DOHH2 (cell line): ENCODE data around the gene GOLIM4.
"Not testable (repeated sequence)": the region's sequence is repeated elsewhere in the genome, so short reads cannot be mapped to it uniquely, and the experiment has no call there.

Experiments used
- H3F3A ChIP-seq: fragments of 200-600 bp; sonication (generic), shearing (Covaris generic); 2 replicates; pipeline ENCODE4 v1.6.0; 2016; ENCODE audit warnings: antibody characterized with exemption, mild to moderate bottlenecking; ENCODE audit not compliant: control insufficient read depth, insufficient read depth
- H3K27ac ChIP-seq: fragments of 200-600 bp; sonication (generic); 2 replicates; pipeline ENCODE4 v1.5.1; 2014; ENCODE audit warnings: low read depth, mild to moderate bottlenecking, low read length, moderate library complexity
- H3K27me3 ChIP-seq: fragments of 200-600 bp; sonication (generic); 2 replicates; pipeline ENCODE4 v1.6.1; 2014; ENCODE audit warnings: mild to moderate bottlenecking, low read length, mixed read lengths; ENCODE audit not compliant: control insufficient read depth
- H3K36me3 ChIP-seq: fragments of 200-600 bp; sonication (generic); 2 replicates; pipeline ENCODE4 v1.6.1; 2014; ENCODE audit warnings: mild to moderate bottlenecking, low read length, moderate library complexity, mixed read lengths; ENCODE audit not compliant: control insufficient read depth
- H3K4me1 ChIP-seq: fragments of 200-600 bp; sonication (generic); 2 replicates; pipeline ENCODE4 v1.6.1; 2014; ENCODE audit warnings: mild to moderate bottlenecking, low read length, mixed read lengths; ENCODE audit not compliant: control insufficient read depth
- H3K4me2 ChIP-seq: fragments of 200-600 bp; sonication (generic); 2 replicates; pipeline ENCODE4 v1.6.0; 2014; ENCODE audit warnings: mild to moderate bottlenecking, low read length, moderate library complexity
- H3K4me3 ChIP-seq: fragments of 200-600 bp; sonication (generic); 2 replicates; pipeline ENCODE4 v1.5.1; 2014; ENCODE audit warnings: mild to moderate bottlenecking, low read length, mixed read lengths
- H3K79me2 ChIP-seq: fragments of 200-600 bp; sonication (generic); 2 replicates; pipeline ENCODE4 v1.6.1; 2014; ENCODE audit warnings: mild to moderate bottlenecking, low read length, mixed read lengths; ENCODE audit not compliant: control insufficient read depth
- H3K9me2 ChIP-seq: fragments of 200-600 bp; sonication (generic); replicated peaks from 2 replicates; pipeline ENCODE4 v1.6.1; 2014; ENCODE audit warnings: mild to moderate bottlenecking, low read length, mixed read lengths; ENCODE audit not compliant: control insufficient read depth
- H3K9me3 ChIP-seq: fragments of 200-600 bp; sonication (generic); 2 replicates; pipeline ENCODE4 v1.6.1; 2014; ENCODE audit warnings: antibody characterized with exemption, low read length, mixed read lengths; ENCODE audit not compliant: control insufficient read depth, insufficient read depth
- H4K20me1 ChIP-seq: fragments of 200-600 bp; sonication (generic); 2 replicates; pipeline ENCODE4 v1.6.0; 2014; ENCODE audit warnings: low read depth, mild to moderate bottlenecking, antibody characterized with exemption, low read length, moderate library complexity; ENCODE audit not compliant: control insufficient read depth, insufficient read depth
- CTCF ChIP-seq: fragments of 200-600 bp; sonication (generic); IDR thresholded peaks from one replicate; pipeline ENCODE4 v1.5.1; 2014; ENCODE audit warnings: antibody characterized with exemption, mild to moderate bottlenecking, low read depth, low read length; ENCODE audit not compliant: poor library complexity, severe bottlenecking
- EZH2phosphoT487 ChIP-seq: fragments of 200-600 bp; sonication (generic); IDR thresholded peaks from 2 replicates; pipeline ENCODE4 v1.6.1; 2017; ENCODE audit warnings: borderline replicate concordance, mild to moderate bottlenecking, antibody characterized with exemption, low read length, moderate library complexity, mixed read lengths

Gene GOLIM4

GRCh38 chr3:168025076-168025475 lies 70.6 kb downstream of the GOLIM4 start:
- H3K27ac ChIP-seq, result no peak overlapping the region
- no peaks in the 10 kb centered on the region for H3K79me2 ChIP-seq
- H3K4me3 ChIP-seq, result no peak overlapping the region
- no peaks in the 10 kb centered on the region for H4K20me1 ChIP-seq
- no peaks in the 10 kb centered on the region for H3K27me3 ChIP-seq
- H3K4me2 ChIP-seq, result no peak overlapping the region
- peaks cover 49% of the 10 kb centered on the region for H3K36me3 ChIP-seq
- no peaks in the 10 kb centered on the region for H3K9me2 ChIP-seq
- H3F3A ChIP-seq, result no peaks in the 10 kb centered on the region
- H3K4me1 ChIP-seq, result no peaks in the 10 kb centered on the region
- TF ChIP-seq CTCF (no peak), EZH2phosphoT487 (no peak)
- no peaks in the 10 kb centered on the region for H3K9me3 ChIP-seq

- Histone ChIP-seq H3K9me3 (no peaks in the 10 kb centered on the region), H3K9me2 (no peaks in the 10 kb centered on the region), H3K36me3 (peaks cover 51% of the 10 kb centered on the region), H3F3A (no peaks in the 10 kb centered on the region), H3K27me3 (no peaks in the 10 kb centered on the region), H4K20me1 (no peaks in the 10 kb centered on the region), H3K4me1 (no peaks in the 10 kb centered on the region), H3K79me2 (no peaks in the 10 kb centered on the region), H3K27ac (no peak overlapping the region), H3K4me2 (no peak overlapping the region), H3K4me3 (no peak overlapping the region)
- TF ChIP-seq CTCF (no peak), EZH2phosphoT487 (no peak)
Observed at GRCh38 chr3:168024537-168024941, 71.2 kb downstream of the GOLIM4 start.

GRCh38 chr3:168021737-168022450 lies 73.8 kb downstream of the GOLIM4 start:
- no peak overlapping the region for H3K4me2 ChIP-seq
- H3K27ac ChIP-seq, result no peak overlapping the region
- H3K9me2 ChIP-seq, result no peaks in the 10 kb centered on the region
- H3K27me3 ChIP-seq, result no peaks in the 10 kb centered on the region
- H3K9me3 ChIP-seq, result no peaks in the 10 kb centered on the region
- H3K4me3 ChIP-seq, result no peak overlapping the region
- no peak for TF ChIP-seq CTCF
- TF ChIP-seq EZH2phosphoT487, result no peak
- no peaks in the 10 kb centered on the region for H4K20me1 ChIP-seq
- no peaks in the 10 kb centered on the region for H3K79me2 ChIP-seq
- H3K4me1 ChIP-seq, result no peaks in the 10 kb centered on the region
- peaks cover 44% of the 10 kb centered on the region for H3K36me3 ChIP-seq
- no peaks in the 10 kb centered on the region for H3F3A ChIP-seq

- not testable (repeated sequence) for H3F3A ChIP-seq, H3K9me2 ChIP-seq, H3K36me3 ChIP-seq, H3K4me2 ChIP-seq, H3K27ac ChIP-seq, H4K20me1 ChIP-seq, H3K9me3 ChIP-seq, H3K4me3 ChIP-seq, H3K4me1 ChIP-seq, H3K27me3 ChIP-seq, H3K79me2 ChIP-seq
Observed at GRCh38 chr3:168011280-168011679, 84.4 kb downstream of the GOLIM4 start.
